ENCODE measurements around the gene PYCR2.

Gene PYCR2

DNA sequence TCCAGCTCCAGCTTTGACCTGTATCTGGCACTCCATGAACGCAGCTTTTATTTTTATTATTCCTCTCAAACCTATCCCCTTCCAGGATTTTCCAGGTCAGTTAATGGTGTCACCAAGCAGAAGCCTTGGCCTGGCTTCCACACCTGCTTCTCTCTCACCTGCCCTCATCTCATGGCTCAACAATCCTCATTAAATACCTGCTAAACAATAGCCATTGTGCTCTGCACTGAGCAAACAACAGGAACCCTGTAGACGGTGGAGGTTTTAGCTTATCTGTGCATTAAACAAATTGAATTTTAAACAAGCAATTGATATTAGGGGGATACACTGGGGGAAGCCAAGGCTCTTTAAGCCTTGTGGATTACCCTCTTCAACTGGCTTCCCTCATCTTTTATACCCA, 15.3 kb downstream of the PYCR2 start:
- Histone ChIP-seq H3K4me1 (ENCODE audit: insufficient read depth, insufficient read length) (no peaks in the 10 kb centered on the region), H3K27me3 (ENCODE audit: insufficient read depth, insufficient read length) (peaks cover 29% of the 10 kb centered on the region), H3K36me3 (ENCODE audit: insufficient read depth, insufficient read length, low read length) (no peaks in the 10 kb centered on the region), H3K9ac (ENCODE audit: insufficient read length, low read depth) (no peak overlapping the region), H3K9me3 (ENCODE audit: insufficient read depth, low read length) (no peaks in the 10 kb centered on the region), H3K4me3 (ENCODE audit: insufficient read length, low read depth) (no peak overlapping the region)
- TF ChIP-seq ZNF274 (IDR thresholded peaks at IDR 0.05; ENCODE audit: low read depth, low read length) (no peak), YY1 (IDR thresholded peaks at IDR 0.05; ENCODE audit: insufficient read depth, insufficient read length) (no peak), SUZ12 (IDR thresholded peaks at IDR 0.05; ENCODE audit: extremely low read depth, insufficient read depth, insufficient read length) (no peak)
- DNase-seq (ENCODE audit: low read depth, low spot score): no peak

DNA sequence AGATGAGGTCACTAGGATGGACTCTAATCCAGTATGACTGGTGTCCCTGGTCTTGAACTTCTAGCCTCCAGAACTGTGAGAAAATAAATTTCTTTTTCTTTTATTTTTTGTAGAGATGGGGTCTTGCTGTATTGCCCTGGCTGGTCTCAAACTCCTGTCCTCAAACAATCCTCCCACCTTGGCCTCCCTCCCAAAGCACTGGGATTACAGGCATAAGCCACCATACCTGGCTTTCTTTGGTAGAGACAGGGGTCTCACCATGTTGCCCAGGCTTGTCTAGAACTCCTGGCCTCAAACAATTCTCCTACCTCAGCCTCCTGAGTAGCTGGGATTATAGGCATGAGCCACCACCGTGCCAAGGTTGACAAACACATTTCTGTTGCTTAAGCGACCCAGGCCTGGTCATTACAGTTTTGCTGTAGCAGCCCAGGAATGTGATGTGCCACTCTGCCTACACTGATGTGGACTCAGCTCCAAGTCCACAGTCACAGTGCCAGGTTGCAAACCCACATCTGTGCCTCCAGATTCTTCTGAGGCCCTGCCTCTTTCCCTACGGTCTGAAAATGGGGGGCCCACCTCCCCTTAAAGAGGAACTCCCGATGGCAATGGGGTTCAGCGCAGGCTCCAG, 15.9 kb downstream of the PYCR2 start:
- no peaks in the 10 kb centered on the region for H3K4me1 ChIP-seq (ENCODE audit: insufficient read depth, insufficient read length)
- H3K36me3 ChIP-seq (ENCODE audit: insufficient read depth, insufficient read length, low read length): no peaks in the 10 kb centered on the region
- TF ChIP-seq ZNF274 (IDR thresholded peaks at IDR 0.05; ENCODE audit: low read depth, low read length) (no peak), SUZ12 (IDR thresholded peaks at IDR 0.05; ENCODE audit: extremely low read depth, insufficient read depth, insufficient read length) (no peak), YY1 (IDR thresholded peaks at IDR 0.05; ENCODE audit: insufficient read depth, insufficient read length) (no peak)
- H3K4me3 ChIP-seq (ENCODE audit: insufficient read length, low read depth): no peak overlapping the region
- H3K9ac ChIP-seq (ENCODE audit: insufficient read length, low read depth): no peak overlapping the region
- H3K27me3 ChIP-seq (ENCODE audit: insufficient read depth, insufficient read length): peaks cover 32% of the 10 kb centered on the region
- H3K9me3 ChIP-seq (ENCODE audit: insufficient read depth, low read length): no peaks in the 10 kb centered on the region
- no peak for DNase-seq (ENCODE audit: low read depth, low spot score)

- Histone ChIP-seq H3K4me3 (ENCODE audit: insufficient read length, low read depth) (no peak overlapping the region), H3K36me3 (ENCODE audit: insufficient read depth, insufficient read length, low read length) (no peaks in the 10 kb centered on the region), H3K9me3 (ENCODE audit: insufficient read depth, low read length) (no peaks in the 10 kb centered on the region), H3K9ac (ENCODE audit: insufficient read length, low read depth) (no peak overlapping the region), H3K27me3 (ENCODE audit: insufficient read depth, insufficient read length) (peaks cover 32% of the 10 kb centered on the region), H3K4me1 (ENCODE audit: insufficient read depth, insufficient read length) (no peaks in the 10 kb centered on the region)
- TF ChIP-seq ZNF274 (IDR thresholded peaks at IDR 0.05; ENCODE audit: low read depth, low read length): no peak
- no peak for TF ChIP-seq SUZ12 (IDR thresholded peaks at IDR 0.05; ENCODE audit: extremely low read depth, insufficient read depth, insufficient read length)
- TF ChIP-seq YY1 (IDR thresholded peaks at IDR 0.05; ENCODE audit: insufficient read depth, insufficient read length): no peak
- DNase-seq (ENCODE audit: low read depth, low spot score): no peak
Measured at GRCh38 chr1:225907341-225907740, 16.7 kb downstream of the PYCR2 start.

GRCh38 chr1:225906467-225906866, 17.6 kb downstream of the PYCR2 start:
- no peaks in the 10 kb centered on the region for H3K9me3 ChIP-seq (ENCODE audit: insufficient read depth, low read length)
- no peak overlapping the region for H3K4me3 ChIP-seq (ENCODE audit: insufficient read length, low read depth)
- no peak overlapping the region for H3K9ac ChIP-seq (ENCODE audit: insufficient read length, low read depth)
- DNase-seq (ENCODE audit: low read depth, low spot score): no peak
- peaks cover 27% of the 10 kb centered on the region for H3K27me3 ChIP-seq (ENCODE audit: insufficient read depth, insufficient read length)
- H3K36me3 ChIP-seq (ENCODE audit: insufficient read depth, insufficient read length, low read length): no peaks in the 10 kb centered on the region
- no peaks in the 10 kb centered on the region for H3K4me1 ChIP-seq (ENCODE audit: insufficient read depth, insufficient read length)
- TF ChIP-seq ZNF274 (IDR thresholded peaks at IDR 0.05; ENCODE audit: low read depth, low read length): no peak
- no peak for TF ChIP-seq SUZ12 (IDR thresholded peaks at IDR 0.05; ENCODE audit: extremely low read depth, insufficient read depth, insufficient read length)
- no peak for TF ChIP-seq YY1 (IDR thresholded peaks at IDR 0.05; ENCODE audit: insufficient read depth, insufficient read length)

GRCh38 chr1:225903623-225904022, 20.4 kb downstream of the PYCR2 start:
- TF ChIP-seq YY1 (IDR thresholded peaks at IDR 0.05; ENCODE audit: insufficient read depth, insufficient read length) (no peak), SUZ12 (IDR thresholded peaks at IDR 0.05; ENCODE audit: extremely low read depth, insufficient read depth, insufficient read length) (no peak), ZNF274 (IDR thresholded peaks at IDR 0.05; ENCODE audit: low read depth, low read length) (no peak)
- no peaks in the 10 kb centered on the region for H3K36me3 ChIP-seq (ENCODE audit: insufficient read depth, insufficient read length, low read length)
- DNase-seq (ENCODE audit: low read depth, low spot score): no peak
- H3K27me3 ChIP-seq (ENCODE audit: insufficient read depth, insufficient read length): peaks cover 29% of the 10 kb centered on the region
- H3K4me3 ChIP-seq (ENCODE audit: insufficient read length, low read depth): no peak overlapping the region
- no peak overlapping the region for H3K9ac ChIP-seq (ENCODE audit: insufficient read length, low read depth)
- no peaks in the 10 kb centered on the region for H3K9me3 ChIP-seq (ENCODE audit: insufficient read depth, low read length)
- H3K4me1 ChIP-seq (ENCODE audit: insufficient read depth, insufficient read length): peaks cover 10% of the 10 kb centered on the region

DNA sequence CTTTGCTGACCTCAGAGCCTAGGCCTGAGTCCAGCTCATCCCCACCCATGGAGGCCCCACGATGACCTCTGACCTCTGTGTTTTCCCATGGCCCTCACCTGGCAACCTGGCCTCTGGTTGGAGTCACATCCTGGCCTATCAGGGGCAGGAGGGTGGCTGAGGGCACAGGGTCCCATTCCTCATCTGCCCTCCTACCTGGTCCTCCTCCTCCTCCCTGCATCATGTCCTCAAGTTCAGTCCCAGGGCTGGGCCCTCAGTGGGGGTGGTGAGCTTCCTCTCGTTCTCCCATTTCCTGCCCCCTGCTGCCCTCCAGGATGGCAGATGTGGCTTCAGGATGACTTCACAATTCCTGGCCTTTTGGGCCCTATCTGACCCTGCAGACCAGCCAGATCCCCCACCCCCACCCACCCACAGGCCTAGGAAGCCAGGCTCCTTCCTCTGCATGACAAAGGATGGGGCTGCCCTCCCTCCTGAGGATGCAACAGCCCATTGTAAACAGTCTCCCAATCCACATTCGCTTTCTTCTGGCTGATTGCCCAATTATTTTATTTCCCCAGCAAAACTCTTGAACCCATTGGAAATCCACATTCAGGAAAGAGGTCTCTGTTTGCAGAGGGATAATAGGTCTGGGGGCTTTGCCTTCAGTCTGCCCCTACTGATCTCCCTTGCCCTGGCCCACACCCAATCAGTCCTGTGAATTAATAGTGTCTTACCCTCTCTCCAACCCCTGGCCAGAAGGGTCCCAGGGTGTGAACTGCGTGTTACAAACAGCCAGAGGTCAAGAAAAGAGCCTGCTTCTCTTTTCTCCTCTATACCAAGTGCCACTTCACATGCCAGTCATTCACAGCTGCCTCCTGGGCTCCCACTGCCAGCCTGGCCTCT, 24.8 kb downstream of the PYCR2 start:
- H3K27me3 ChIP-seq (ENCODE audit: insufficient read depth, insufficient read length): peaks cover 15% of the 10 kb centered on the region
- H3K4me1 ChIP-seq (ENCODE audit: insufficient read depth, insufficient read length): peaks cover 18% of the 10 kb centered on the region
- TF ChIP-seq YY1 (IDR thresholded peaks at IDR 0.05; ENCODE audit: insufficient read depth, insufficient read length): no peak
- TF ChIP-seq ZNF274 (IDR thresholded peaks at IDR 0.05; ENCODE audit: low read depth, low read length): no peak
- no peak for TF ChIP-seq SUZ12 (IDR thresholded peaks at IDR 0.05; ENCODE audit: extremely low read depth, insufficient read depth, insufficient read length)
- H3K9ac ChIP-seq (ENCODE audit: insufficient read length, low read depth): peak overlapping the region; percentile 46
- H3K36me3 ChIP-seq (ENCODE audit: insufficient read depth, insufficient read length, low read length): no peaks in the 10 kb centered on the region
- no peaks in the 10 kb centered on the region for H3K9me3 ChIP-seq (ENCODE audit: insufficient read depth, low read length)
- peak overlapping the region; percentile 6 for H3K4me3 ChIP-seq (ENCODE audit: insufficient read length, low read depth)
- peak; percentile 98 for DNase-seq (ENCODE audit: low read depth, low spot score)

Measured in NT2/D1 (cell line).